ENCODE measurements around the gene PABPN1L.
"Not testable (repeated sequence)": the region's sequence is repeated elsewhere in the genome, so short reads cannot be mapped to it uniquely, and the experiment has no call there.

The PABPN1L gene

GRCh38 chr16:88900662-88901052 lies 34.2 kb upstream of the PABPN1L start:
- no peak for DNase-seq

GRCh38 chr16:88899901-88900661 lies 33.6 kb upstream of the PABPN1L start:
- DNase-seq: no peak

GRCh38 chr16:88897696-88898425 lies 31.4 kb upstream of the PABPN1L start:
- no peak for DNase-seq

GRCh38 chr16:88896238-88897070 lies 30.0 kb upstream of the PABPN1L start:
- no peak for DNase-seq

GRCh38 chr16:88895335-88895734 lies 28.9 kb upstream of the PABPN1L start:
- DNase-seq: no peak

GRCh38 chr16:88894681-88895300 lies 28.3 kb upstream of the PABPN1L start:
- DNase-seq: no peak

- DNase-seq: not testable (repeated sequence)
These were observed 27.8 kb upstream of the PABPN1L start for GRCh38 chr16:88894266-88894665.

- no peak for DNase-seq
These were observed 26.9 kb upstream of the PABPN1L start for GRCh38 chr16:88893127-88893968.

- DNase-seq: no peak
These were observed 25.6 kb upstream of the PABPN1L start for GRCh38 chr16:88892065-88892464.

- no peak for DNase-seq
These were observed 24.6 kb upstream of the PABPN1L start for GRCh38 chr16:88891083-88891482.

GRCh38 chr16:88889702-88890352 lies 23.4 kb upstream of the PABPN1L start:
- DNase-seq: not testable (repeated sequence)

GRCh38 chr16:88888461-88889387 lies 22.3 kb upstream of the PABPN1L start:
- DNase-seq: no peak

GRCh38 chr16:88888057-88888456 lies 21.6 kb upstream of the PABPN1L start:
- DNase-seq: no peak

GRCh38 chr16:88886845-88887521 lies 20.5 kb upstream of the PABPN1L start:
- no peak for DNase-seq

GRCh38 chr16:88886420-88886844 lies 20.0 kb upstream of the PABPN1L start:
- DNase-seq: no peak

GRCh38 chr16:88885693-88886280 lies 19.3 kb upstream of the PABPN1L start:
- DNase-seq: no peak

- DNase-seq: no peak
These were observed 18.3 kb upstream of the PABPN1L start for GRCh38 chr16:88884569-88885271.

- DNase-seq: no peak
These were observed 17.5 kb upstream of the PABPN1L start for GRCh38 chr16:88883946-88884345.

Data from activated CD4-positive, alpha-beta T cell treated with anti-CD3 and anti-CD28 coated beads, Interleukin-10, Interleukin-2, amounts not matched to agents 100 ng/mL and 50 ng/mL, durations not matched to agents 16 hours and 8 hours (primary cell).